Epithelial cell of prostate (primary cell): ENCODE measurements around the gene NQO2.
"Not testable (repeated sequence)": the region's sequence is repeated elsewhere in the genome, so short reads cannot be mapped to it uniquely, and the experiment has no call there.

ENCODE experiments used
- DNase-seq: peaks from one replicate; pipeline ENCODE4 v3.0.0-alpha.2; 2011; ENCODE audit warnings: low read depth, low spot score
- H3K27ac ChIP-seq: fragments of 450-650 bp; 2 replicates; pipeline ENCODE4 v1.5.1; 2017; ENCODE audit warnings: mild to moderate bottlenecking

NQO2 gene

DNA sequence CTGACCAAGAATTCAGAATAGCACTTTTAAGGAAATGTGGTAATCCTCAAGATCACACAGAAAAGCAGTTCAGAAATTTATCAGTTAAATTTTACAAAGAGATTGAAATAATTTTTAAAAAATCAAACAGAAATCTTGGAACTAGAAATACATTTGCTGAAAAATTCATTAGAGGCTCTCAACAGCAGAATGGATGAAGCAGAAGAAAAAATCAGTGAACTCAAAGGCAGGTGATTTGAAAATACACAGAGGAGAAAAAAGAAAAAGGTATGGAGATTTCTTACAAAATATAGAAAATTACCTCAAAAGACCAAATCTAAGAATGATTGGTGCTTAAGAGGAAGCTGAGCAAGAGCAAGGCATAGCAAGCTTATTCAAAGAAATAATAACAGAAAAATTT lies 11.5 kb downstream of the NQO2 start:
- DNase-seq, result no peak
- H3K27ac ChIP-seq, result no peak overlapping the region

DNA sequence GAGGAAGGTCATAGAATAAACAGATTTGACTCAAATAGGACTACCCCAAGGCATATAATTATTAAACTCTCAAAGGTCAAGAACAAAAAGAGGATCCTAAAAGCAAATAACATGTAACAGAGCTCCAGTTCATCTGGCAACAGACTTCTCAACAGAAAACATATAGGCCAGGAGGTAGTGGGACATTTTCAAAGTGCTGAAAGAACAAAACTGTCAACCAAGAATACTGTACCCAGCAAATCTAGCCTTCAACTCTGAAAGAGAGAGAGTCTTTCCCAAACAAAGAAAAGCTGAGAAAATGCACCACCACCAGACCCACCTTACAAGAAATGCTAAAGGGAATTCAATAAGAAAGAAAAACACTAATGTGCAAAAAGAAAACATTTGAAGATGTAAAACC lies 11.9 kb downstream of the NQO2 start:
- H3K27ac ChIP-seq, result no peak overlapping the region
- DNase-seq, result no peak

DNA sequence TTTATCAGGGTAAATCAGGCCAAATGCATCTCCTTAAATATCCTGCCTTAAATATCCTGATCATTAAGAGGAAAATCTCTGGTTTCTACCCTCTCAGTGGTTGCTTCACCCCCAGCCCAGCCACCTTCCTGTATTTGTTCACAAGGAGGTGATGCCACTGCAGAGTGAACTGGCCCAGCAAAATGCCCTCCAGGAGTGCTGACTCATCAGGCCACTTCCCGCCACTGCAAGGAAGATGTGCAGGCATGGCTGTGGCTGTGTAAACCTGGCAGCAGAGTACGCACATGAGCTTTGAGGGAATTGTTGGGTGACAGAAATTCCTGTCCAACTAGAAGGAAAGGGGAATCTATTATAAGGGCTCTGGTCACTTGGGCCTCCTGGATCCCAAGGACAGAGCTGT lies 13.8 kb downstream of the NQO2 start:
- peak overlapping the region; percentile 26 for H3K27ac ChIP-seq
- peak; percentile 50 for DNase-seq

DNA sequence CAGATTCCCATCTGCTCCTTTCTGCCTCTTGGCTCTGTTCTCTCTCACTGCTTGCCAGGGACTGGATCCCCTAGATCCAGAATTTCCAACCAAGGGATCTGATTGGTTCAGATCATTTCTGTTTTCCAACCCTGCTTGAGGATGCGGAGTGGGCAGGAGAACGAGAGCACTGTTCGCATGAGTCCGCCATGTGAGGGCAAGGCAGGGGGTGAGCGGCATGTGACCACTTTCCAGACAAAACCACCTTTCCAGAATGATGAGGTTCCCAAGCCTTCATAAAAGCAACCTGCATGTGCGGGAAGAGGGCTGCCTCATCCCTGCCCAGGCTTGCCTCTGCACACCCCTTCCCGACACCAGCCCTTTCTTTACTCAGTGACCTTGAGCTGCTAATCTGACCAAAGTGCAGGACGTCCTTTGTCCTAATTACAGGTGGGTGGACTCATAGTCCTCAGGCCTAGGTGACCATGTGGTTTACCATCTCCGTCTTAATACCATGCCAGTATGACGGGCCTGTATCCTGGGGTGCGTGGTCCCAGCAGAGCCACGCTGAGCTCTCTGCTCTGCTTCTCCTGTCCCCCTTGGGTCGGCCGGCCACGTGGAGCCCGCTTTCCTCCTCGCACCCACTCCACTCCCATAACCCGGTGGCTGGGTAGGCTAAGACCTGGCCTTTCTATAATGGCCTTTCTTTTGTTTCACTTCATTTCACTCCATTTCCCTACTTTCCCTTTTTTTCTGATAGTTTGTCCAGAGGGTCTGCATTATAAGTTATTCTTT lies 14.4 kb downstream of the NQO2 start:
- peak overlapping the region; percentile 26 for H3K27ac ChIP-seq
- no peak for DNase-seq

DNA sequence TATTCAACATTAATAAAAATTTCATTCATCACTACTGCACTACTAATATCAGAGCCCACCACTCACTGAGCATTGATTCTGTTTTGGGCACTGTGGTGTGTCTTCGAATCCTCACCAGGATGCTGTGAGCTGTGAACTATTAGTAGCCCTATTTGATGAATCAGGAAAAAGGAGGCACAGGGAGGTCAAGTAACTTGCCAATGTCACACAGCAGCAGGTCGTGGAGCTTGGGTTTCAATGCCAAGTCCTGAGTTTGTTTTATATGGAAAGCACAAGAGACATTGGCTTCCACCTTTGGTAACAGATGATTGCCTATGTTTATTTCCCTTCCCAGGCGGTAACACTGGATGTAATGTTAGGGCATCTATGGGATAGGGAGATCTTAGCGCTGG lies 15.0 kb downstream of the NQO2 start:
- H3K27ac ChIP-seq, result no peak overlapping the region
- DNase-seq, result no peak

DNA sequence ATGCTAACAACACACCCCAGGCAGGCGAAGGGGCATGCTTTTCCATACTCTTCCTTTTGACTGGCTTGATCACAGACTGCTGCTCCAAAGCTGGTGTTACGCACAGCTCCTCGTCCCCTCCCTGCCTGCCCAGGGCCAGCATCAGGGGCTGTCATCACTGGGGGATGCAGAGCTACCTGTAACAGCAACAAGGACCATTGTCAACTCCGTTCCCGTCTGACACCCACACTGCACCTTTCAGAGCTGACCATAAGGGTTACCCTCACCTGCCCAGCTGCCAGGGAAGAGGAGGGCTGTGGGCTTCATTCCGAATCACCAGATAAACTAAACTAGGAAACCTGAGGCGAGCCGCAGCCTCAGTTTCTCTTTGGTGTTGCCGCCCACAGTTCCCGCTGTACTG lies 15.4 kb downstream of the NQO2 start:
- H3K27ac ChIP-seq, result no peak overlapping the region
- DNase-seq, result no peak

DNA sequence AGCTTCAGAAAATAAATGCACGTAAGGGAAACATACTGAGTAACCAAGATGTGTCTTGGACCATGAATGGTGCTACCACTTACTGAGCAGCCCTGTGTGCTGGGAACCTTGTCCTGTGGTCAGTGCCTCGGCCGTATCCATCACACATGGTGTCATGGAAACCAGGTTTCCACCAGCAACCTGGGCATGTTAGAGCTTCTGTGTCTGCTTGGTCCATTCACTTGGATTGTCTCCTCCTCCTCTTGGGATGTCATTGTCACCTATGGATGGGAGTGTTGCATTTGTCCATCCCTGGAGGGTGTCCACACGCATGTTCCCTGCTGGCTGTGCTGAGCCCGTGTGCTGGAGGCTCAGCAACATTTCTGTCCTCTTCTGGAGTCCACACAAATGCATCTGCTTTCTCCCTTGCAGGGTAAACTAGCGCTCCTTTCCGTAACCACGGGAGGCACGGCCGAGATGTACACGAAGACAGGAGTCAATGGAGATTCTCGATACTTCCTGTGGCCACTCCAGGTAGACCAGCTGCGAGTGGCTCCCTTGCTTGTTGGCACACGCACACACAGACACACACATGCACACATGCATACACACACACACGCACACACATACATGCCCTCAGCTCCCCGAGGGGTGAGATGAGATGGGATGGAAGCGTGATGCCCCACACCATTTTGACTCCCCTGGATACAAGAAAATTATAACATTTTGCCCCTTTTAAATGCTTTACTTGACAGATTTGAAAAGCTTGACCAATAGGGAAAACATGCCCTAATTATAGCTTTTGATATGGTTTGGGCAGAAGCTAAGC lies 17.0 kb downstream of the NQO2 start:
- no peak overlapping the region for H3K27ac ChIP-seq
- no peak for DNase-seq

DNA sequence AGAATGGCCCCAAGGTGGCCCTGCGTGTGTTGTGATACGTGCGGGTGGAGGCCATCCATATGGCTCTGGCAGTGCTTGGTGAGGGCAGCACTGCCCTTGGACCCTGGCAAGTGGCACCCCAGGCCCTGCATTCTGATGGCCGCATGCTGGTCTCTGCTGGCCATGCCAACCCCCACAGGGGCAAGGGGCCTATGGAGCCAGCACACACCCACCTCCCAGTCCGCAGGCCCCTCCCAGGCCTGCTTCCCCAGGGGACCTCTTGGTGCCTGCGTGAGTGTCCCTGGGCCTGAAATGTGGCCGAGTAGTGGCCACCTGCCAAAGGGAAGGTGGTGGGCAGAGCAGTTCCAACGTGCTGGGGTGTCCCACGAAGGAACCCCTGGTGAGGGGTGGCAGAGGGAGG lies 17.6 kb downstream of the NQO2 start:
- DNase-seq, result no peak
- no peak overlapping the region for H3K27ac ChIP-seq

DNA sequence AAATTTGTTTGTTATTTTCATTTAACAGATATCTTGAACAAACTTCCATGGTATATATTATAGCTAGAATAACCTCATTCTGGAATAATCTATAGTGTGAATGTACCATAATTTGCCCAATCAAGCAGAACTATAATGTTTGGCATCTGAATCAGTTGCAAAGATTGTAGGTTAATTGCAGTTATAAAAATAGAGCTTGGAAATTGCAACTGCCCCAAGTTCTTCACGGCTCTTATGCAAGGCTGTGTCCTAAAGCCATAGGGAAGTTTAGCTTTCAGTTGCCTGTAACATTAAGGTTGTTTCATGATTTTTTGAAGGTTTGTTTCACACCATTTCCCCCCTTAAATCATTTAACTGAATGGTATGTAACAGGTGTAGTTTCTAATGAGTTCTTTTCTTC lies 19.4 kb downstream of the NQO2 start:
- H3K27ac ChIP-seq, result no peak overlapping the region
- no peak for DNase-seq

DNA sequence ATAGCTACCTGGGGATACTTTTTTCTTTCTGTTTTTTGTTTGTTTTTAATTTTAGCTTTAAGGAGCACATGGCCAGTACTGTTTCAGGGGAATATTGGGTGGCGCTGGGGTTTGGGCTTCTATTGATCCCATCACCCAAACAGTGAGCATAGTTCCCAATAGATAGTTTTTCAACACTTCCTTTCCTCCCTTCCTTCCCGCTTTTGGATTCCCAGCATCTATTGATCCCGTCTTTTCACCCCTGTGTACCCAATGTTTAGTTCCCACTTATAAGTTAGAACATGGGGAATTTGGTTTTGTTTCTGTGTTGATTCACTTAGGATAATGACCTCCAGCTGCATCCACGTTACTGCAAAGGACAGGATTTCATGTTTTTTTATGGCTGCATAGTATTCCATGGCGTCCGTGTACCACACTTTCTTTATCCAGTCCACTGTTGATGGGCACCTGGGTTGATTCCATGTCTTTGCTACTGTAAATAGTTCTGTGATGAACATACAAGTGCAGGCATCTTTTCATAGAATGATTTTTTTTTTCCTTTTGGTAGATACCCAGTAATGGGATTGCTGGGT lies 20.1 kb downstream of the NQO2 start:
- DNase-seq, result no peak
- no peak overlapping the region for H3K27ac ChIP-seq

DNA sequence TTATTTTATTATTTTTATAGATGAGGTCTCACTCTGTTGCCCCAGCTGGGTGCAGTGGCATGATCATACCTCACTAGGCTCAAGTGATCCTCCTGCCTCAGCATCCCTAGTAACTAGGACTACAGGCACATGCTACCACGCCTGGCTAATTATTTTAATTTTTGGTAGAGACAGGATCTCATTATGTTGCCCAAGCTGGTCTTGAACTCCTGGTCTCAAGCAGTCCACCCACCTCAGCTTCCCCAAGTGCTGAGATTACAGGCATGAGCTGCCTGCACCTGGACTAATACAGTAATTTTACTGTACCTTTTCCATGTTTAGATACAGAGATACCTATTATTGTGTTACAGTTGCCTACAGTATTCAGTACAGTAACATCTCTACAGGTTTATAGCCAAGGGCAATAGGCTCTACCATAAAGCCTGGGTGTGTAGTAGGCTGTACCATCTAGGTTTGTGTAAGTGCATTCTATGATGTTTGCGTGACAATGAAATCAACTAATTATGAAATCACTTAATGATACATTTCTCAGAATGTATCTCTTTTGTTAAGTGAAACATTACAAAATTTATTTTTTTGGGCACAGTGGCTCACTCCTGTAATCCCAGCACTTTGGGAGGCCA lies 21.4 kb downstream of the NQO2 start:
- DNase-seq, H3K27ac ChIP-seq: not testable (repeated sequence)

DNA sequence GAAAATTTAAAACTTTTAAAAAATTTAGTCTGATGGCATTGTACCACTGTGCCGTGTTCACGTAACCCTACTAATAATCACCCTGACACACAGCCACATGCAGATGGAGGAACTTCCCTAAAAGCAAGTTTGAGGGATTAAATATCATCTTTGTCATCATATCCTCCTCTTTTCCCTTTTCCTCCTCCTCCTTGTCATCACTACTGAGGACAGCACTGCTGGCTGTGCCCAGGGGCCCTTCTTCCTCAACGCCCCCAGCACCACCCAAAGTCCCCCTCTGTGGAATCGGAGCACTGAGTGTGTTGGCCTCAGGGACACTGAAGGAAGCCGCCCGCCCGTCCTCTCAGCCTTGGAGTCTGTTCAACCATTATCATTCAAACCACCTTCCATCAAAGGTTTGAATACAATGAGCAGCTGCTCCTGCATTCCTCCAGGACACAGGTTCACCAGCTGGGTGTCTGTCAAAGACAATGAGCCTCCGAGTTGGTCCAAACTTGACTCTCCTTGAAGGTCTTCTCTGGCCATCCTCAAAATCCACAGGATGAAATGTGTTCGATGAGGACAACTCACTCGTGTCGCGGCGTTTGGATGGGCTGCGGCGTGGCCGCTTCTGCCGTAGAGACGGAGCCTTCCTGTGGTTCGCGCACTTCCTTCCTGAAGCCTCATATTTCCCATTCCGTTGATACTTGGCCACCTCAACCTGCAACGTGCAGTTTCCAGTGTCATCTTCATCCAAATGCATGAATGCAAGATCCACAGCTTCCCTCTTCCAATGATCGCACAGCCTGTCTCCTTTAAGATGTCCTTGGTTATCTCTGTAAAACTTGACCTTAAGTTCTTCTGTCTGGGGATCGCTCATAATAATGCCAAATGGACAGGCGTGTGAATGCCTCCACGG lies 23.3 kb downstream of the NQO2 start:
- no peak for DNase-seq
- H3K27ac ChIP-seq, result peak overlapping the region; percentile 58

DNA sequence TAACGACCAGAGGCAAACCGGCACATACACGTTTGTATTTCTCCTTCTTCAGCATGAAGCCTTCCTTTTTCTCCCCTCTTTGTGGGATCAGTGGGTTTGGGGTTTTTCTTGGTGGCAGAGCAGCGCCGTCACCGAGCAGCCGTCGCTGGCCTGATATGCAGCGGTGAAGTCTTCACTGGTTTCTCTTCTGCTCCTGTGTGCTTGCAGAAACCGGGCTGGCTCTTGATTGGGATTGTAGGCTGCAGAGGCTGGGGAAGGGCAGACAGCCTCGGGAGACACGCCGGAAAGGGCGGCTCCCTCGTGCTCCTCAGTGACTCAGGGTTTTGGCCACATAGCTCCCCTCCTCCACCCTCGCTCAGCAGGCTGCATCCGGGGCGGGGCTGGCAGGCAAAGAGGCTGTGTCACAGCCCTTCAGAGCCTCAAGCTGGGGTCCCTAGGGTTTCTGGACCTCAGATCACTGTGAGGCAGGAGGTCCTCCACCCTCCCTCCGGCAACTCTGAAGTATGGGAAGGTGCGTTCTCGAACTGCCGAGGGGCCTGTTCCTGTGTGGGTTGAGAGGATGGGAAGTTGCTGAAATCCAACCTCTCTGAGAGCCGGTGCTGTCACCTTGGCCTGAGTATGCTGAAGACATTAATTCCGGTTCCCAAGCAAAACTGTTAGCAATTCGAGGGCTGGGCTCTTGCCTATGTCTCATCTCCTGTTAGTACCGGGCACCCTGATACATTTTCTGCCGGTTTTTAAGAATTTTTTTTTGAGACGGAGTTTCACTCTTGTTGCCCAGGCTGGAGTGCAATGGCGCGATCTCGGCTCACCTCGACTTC lies 24.2 kb downstream of the NQO2 start:
- peak; percentile 54 for DNase-seq
- peak overlapping the region; percentile 58 for H3K27ac ChIP-seq

DNA sequence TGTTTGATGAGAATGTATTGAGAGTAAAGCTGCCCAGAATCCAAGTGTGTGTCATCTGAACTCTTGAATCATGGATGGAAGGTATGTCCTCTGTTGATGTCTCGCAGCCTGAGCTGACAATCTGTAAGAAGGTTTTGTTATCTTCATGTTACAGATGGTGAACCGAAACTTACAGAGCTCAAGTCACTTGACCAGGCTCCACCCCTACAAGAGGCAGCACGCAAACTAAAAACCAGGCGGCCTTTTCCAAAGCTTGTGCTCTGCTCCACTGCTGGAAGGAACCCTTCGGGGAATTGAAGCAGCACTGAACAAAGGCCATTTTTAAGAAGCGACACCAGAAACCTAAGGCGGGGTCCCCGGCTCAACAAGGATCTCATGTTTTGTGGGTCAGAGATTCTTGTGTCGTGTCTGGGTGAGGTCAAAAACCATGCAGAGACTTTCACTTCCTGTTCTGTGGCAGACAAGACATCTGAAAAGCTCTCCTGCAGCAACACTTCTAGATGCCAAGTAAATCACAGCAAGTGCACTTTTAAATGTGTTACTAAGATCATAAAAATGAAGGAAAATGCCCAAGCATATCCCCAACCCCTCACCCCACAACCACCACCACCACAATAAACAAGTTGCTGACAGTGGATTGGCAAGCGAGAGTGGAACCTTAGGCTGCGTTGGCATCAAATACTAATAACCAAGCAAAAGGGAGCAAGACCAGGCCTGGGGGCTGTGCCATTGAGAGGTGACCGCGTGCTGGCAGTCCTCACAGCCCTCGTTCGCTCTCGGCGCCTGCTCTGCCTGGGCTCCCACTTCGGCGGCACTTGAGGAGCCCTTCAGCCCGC lies 27.3 kb downstream of the NQO2 start:
- no peak for DNase-seq
- no peak overlapping the region for H3K27ac ChIP-seq

DNA sequence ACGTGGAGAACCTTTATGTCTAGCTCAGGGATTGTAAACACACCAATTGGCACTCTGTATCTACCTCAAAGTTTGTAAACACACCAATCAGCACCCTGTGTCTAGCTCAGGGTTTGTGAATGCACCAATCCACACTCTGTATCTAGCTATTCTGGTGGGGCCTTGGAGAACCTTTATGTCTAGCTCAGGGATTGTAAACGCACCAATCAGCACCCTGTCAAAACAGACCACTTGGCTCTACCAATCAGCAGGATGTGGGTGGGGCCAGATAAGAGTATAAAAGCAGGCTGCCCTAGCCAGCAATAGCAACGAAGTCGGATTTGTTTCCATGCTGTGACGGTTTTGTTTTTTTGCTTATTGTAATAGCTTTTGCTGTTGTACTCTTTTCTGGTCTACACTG lies 28.5 kb downstream of the NQO2 start:
- H3K27ac ChIP-seq, DNase-seq: not testable (repeated sequence)

DNA sequence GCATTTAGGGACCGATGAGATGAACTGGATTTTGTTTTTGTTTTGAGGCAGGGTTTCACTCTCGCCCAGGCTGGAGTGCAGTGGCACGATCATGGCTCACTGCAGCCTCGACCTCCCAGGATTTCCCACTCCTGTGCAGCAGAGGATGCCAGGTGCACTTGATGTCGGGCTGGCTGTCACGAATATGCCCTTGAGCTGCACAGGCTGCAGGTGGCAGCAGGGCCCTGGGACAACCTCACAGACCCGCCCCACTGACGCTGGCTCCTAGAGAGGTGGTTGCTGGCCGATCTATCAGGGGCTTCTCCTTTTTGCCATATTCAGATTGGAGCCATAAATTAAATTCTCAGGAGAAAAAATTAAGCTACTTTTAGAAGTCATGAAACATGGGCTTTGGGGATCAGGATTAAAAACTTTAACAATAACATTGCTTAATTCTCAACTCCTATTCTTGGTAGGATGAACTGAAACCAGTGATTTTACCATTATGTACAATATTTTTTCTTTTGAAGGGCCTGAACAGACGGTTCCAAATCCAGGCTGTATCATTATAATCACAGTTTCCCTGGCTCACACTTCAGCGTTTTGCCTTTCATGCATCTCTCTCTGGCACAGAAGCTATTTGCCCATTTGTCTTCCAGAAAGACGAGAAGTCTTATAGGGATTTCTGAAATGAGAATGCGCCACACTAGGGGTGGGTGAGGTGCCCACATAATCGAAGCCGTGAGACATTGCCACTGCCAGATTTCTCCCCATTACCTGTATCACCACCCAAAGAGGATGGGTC lies 32.4 kb downstream of the NQO2 start:
- DNase-seq, result no peak
- H3K27ac ChIP-seq, result no peak overlapping the region

DNA sequence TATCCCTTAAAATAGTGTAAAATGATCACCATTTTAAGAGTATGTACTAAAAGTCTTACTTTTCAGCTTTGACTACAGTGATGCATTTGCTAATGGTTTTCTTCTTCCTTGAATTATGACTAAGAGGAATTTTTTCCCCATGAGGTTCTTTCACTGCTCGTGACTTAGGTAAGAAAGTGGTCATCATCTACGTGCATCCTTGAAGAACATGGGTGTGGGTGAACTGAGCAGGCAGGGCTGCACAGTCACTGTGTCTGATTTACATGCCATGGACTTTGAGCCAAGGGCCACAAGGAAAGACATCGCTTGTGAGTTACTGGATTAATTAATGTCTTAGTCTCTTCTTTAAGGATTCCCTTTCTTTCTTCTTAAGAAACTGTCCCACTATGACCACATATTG lies 33.3 kb downstream of the NQO2 start:
- peak; percentile 51 for DNase-seq
- H3K27ac ChIP-seq, result peak overlapping the region; percentile 26

DNA sequence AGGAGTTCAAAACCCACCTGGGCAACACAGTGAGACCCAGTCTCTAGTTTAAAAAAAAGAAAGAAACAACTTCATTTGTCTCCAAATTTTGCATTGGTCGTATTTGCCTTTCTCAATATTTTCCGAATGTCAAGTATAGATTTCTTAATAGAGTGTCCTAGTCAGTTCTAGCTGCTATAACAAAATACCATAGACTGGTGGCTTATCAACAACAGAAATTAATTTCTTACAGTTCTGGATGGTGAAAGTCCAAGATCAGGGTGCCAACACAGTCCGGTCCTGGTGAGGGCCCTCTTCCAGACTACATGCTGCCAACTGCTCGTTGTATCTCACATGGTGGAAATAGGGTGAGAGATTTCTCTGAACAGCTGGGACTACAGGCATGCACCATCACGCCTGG lies 34.0 kb downstream of the NQO2 start:
- DNase-seq, result no peak
- peak overlapping the region; percentile 26 for H3K27ac ChIP-seq
